A673 (cell line): ENCODE data around the gene ARSI. TPM values are rescaled to one million over a fixed set of nuclear protein-coding genes. Genes with fewer than 3 reads are reported as not detected.

ENCODE experiments used
- BruUV-seq: library from RNA; stranded (reverse); fragments of 400-500 nt; replicated peaks from 2 replicates; lab custom pipeline; 2021; lab: Mats Ljungman, UMichigan
- CTCF ChIA-PET: fragments of 300-600 bp; sonication (Branson Sonifier 250); formaldehyde crosslinking; loops from one replicate; lab custom pipeline; 2022; ENCODE audit warnings: antibody characterized with exemption; lab: Charles Lee
- POLR2A ChIA-PET: fragments of 300-600 bp; sonication (Branson Sonifier 250); formaldehyde crosslinking; loops from one replicate; lab custom pipeline; 2022; ENCODE audit warnings: antibody characterized with exemption; ENCODE audit not compliant: low non-redundant PET; lab: Charles Lee
- DNase-seq: peaks from one replicate; pipeline ENCODE4 v3.0.0-alpha.2; 2015; ENCODE audit warnings: low spot score
- H3K27ac ChIP-seq: fragments of 200-600 bp; sonication (generic); 2 replicates; pipeline ENCODE4 v1.5.1; 2016; ENCODE audit warnings: mixed run types, low read depth, mild to moderate bottlenecking, mixed read lengths, antibody characterized with exemption, low read length; ENCODE audit not compliant: poor library complexity, severe bottlenecking
- H3K27me3 ChIP-seq: fragments of 200-600 bp; sonication (generic); replicated peaks from 2 replicates; pipeline ENCODE4 v1.6.1; 2017; ENCODE audit warnings: mixed run types, low read depth, mild to moderate bottlenecking, mixed read lengths, antibody characterized with exemption, low read length; ENCODE audit not compliant: insufficient read depth, poor library complexity
- H3K36me3 ChIP-seq: fragments of 200-600 bp; sonication (generic); 2 replicates; pipeline ENCODE4 v1.6.1; 2016; ENCODE audit warnings: mixed run types, mild to moderate bottlenecking, mixed read lengths, antibody characterized with exemption, low read length; ENCODE audit not compliant: insufficient read depth, poor library complexity, severe bottlenecking
- H3K4me1 ChIP-seq: fragments of 200-600 bp; sonication (generic); 2 replicates; pipeline ENCODE4 v1.6.1; 2017; ENCODE audit warnings: mixed run types, mild to moderate bottlenecking, mixed read lengths, antibody characterized with exemption, low read length; ENCODE audit not compliant: insufficient read depth, poor library complexity, severe bottlenecking
- H3K4me3 ChIP-seq: fragments of 200-600 bp; sonication (generic); 2 replicates; pipeline ENCODE4 v1.5.1; 2016; ENCODE audit warnings: low read depth, mixed run types, mild to moderate bottlenecking, mixed read lengths, low read length; ENCODE audit not compliant: poor library complexity, severe bottlenecking
- H3K9me3 ChIP-seq: fragments of 200-600 bp; sonication (generic); 2 replicates; pipeline ENCODE4 v1.6.1; 2016; ENCODE audit warnings: mixed run types, low read depth, mild to moderate bottlenecking, mixed read lengths, antibody characterized with exemption, low read length; ENCODE audit not compliant: poor library complexity, severe bottlenecking
- CTCF ChIP-seq: fragments of 300-800, 200-600 bp; sonication (generic); conservative IDR thresholded peaks from 2 replicates; pipeline ENCODE4 v1.5.1; 2017; ENCODE audit warnings: low read depth, mild to moderate bottlenecking, antibody characterized with exemption, low read length, moderate library complexity, mixed read lengths
- EZH2 ChIP-seq: fragments of 200-600 bp; sonication (generic); IDR thresholded peaks from 2 replicates; pipeline ENCODE4 v1.6.1; 2017; ENCODE audit warnings: borderline replicate concordance, low read depth, mild to moderate bottlenecking, mixed read lengths, antibody characterized with exemption, low read length; ENCODE audit not compliant: poor library complexity, severe bottlenecking
- intact Hi-C: fragments of 100-400 bp; cut with micrococcal nuclease; formaldehyde crosslinking; loops from one replicate; pipeline ENCODE4 v1.10.0; 2022; ENCODE audit not compliant: unreplicated experiment
- total RNA-seq: library from RNA; stranded (reverse); gene quantifications from 2 replicates; pipeline ENCODE4 v1.2.3, GENCODE V29; 2021

Gene ARSI
- total RNA-seq, 1 experiment from 2014 or later: 0.30 TPM

GRCh38 chr5:150321211-150321610 is 18.5 kb upstream of the ARSI start:
- Histone ChIP-seq H3K27ac (no peak overlapping the region), H3K9me3 (no peaks in the 10 kb centered on the region), H3K27me3 (no peaks in the 10 kb centered on the region), H3K4me1 (no peaks in the 10 kb centered on the region), H3K36me3 (no peaks in the 10 kb centered on the region), H3K4me3 (no peak overlapping the region)
- ChIA-PET POLR2A (no interaction called here), CTCF (no interaction called here)
- no TSS peak for BruUV-seq
- intact Hi-C loops: no loop called here
- DNase-seq: no peak
- TF ChIP-seq EZH2: no peak
- TF ChIP-seq CTCF: no peak

- no peaks in the 10 kb centered on the region for H3K9me3 ChIP-seq
- no peak for DNase-seq
- no peak overlapping the region for H3K4me3 ChIP-seq
- ChIA-PET POLR2A (no interaction called here), CTCF (no interaction called here)
- intact Hi-C loops: no loop called here
- no peak overlapping the region for H3K27ac ChIP-seq
- H3K4me1 ChIP-seq: no peaks in the 10 kb centered on the region
- no peaks in the 10 kb centered on the region for H3K36me3 ChIP-seq
- H3K27me3 ChIP-seq: no peaks in the 10 kb centered on the region
- no TSS peak for BruUV-seq
- TF ChIP-seq EZH2 (no peak), CTCF (no peak)
Measured at GRCh38 chr5:150320044-150320613, 17.4 kb upstream of the ARSI start.

- H3K4me1 ChIP-seq: no peaks in the 10 kb centered on the region
- no peaks in the 10 kb centered on the region for H3K9me3 ChIP-seq
- BruUV-seq: no TSS peak
- no peak overlapping the region for H3K27ac ChIP-seq
- CTCF ChIA-PET: no interaction called here
- POLR2A ChIA-PET: interaction anchor here (0.5 kb wide), 1 partner anchor 111 kb away, joined by 11 read pairs; no protein-coding TSS in a partner anchor
- H3K36me3 ChIP-seq: no peaks in the 10 kb centered on the region
- TF ChIP-seq CTCF (no peak), EZH2 (no peak)
- intact Hi-C loops: no loop called here
- no peak for DNase-seq
- H3K27me3 ChIP-seq: no peaks in the 10 kb centered on the region
- H3K4me3 ChIP-seq: no peak overlapping the region
Measured at GRCh38 chr5:150319484-150319790, 16.7 kb upstream of the ARSI start.
